ENCODE data around the gene JPT2. TPM values are rescaled to one million over a fixed set of nuclear protein-coding genes. Genes with fewer than 3 reads are reported as not detected.

Gene JPT2
- total RNA-seq, 4 donors from 2014 or later, result 20.8 to 57.5 (median 38.2) TPM

DNA sequence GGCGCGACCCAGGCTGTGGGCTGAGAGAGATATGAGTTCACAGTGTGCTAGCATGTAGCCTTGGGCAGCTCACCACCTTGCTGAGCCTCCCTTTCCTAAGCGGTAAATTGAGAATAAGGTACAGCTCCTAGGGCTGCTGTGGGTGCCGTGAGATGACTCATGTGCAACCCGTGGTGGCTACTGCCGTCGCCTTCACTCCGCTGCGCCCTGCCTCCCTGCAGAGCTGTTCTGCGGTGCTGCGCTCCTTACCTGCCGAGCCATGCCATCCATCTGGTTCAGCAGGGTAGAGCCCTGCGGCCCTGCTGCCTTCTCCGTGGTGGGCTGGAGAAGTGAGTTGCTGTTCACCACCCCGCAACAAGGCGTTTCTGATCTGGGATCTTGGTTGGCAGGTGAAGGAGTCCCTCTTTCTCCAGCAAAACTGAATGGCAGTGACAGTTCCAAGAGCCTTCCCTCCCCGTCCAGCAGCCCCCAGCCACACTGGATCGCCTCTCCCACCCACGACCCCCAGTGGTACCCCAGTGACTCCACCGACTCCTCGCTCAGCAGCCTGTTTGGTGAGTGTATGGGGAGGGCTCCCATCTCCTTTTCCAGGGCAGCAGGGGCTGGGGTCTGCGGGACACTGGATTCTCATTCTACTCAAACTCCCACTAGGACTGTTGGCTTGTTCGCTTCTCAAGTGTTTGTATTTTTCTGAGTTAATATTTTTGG lies 9.3 kb upstream of the JPT2 start:
- H3K27ac ChIP-seq (replicated peaks in 1 of 4), result no peak overlapping the region
- no peaks in the 10 kb centered on the region for H3K27me3 ChIP-seq
- peaks cover 78 to 100% (median 99%) of the 10 kb centered on the region in 4 donors for H3K36me3 ChIP-seq
- no peak for DNase-seq (ENCODE audit: extremely low spot score)
- WGBS, result 91% methylated on average over 10 of the region's 23 CpGs
- H3K4me1 ChIP-seq, result no peaks in the 10 kb centered on the region
- intact Hi-C loops (cut with DNase I), result no loop called here
- no peaks in the 10 kb centered on the region for H3K9me3 ChIP-seq
- no peak overlapping the region for H3K4me3 ChIP-seq
- TF ChIP-seq, protein P1, sequence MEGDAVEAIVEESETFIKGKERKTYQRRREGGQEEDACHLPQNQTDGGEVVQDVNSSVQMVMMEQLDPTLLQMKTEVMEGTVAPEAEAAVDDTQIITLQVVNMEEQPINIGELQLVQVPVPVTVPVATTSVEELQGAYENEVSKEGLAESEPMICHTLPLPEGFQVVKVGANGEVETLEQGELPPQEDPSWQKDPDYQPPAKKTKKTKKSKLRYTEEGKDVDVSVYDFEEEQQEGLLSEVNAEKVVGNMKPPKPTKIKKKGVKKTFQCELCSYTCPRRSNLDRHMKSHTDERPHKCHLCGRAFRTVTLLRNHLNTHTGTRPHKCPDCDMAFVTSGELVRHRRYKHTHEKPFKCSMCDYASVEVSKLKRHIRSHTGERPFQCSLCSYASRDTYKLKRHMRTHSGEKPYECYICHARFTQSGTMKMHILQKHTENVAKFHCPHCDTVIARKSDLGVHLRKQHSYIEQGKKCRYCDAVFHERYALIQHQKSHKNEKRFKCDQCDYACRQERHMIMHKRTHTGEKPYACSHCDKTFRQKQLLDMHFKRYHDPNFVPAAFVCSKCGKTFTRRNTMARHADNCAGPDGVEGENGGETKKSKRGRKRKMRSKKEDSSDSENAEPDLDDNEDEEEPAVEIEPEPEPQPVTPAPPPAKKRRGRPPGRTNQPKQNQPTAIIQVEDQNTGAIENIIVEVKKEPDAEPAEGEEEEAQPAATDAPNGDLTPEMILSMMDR (IDR thresholded peaks at IDR 0.05), result no peak
- TF ChIP-seq EP300 (IDR thresholded peaks at IDR 0.05) (no peak), POLR2AphosphoS5 (IDR thresholded peaks at IDR 0.05) (no peak), POLR2A (IDR thresholded peaks at IDR 0.05; ENCODE audit: low read depth) (no peak)

DNA sequence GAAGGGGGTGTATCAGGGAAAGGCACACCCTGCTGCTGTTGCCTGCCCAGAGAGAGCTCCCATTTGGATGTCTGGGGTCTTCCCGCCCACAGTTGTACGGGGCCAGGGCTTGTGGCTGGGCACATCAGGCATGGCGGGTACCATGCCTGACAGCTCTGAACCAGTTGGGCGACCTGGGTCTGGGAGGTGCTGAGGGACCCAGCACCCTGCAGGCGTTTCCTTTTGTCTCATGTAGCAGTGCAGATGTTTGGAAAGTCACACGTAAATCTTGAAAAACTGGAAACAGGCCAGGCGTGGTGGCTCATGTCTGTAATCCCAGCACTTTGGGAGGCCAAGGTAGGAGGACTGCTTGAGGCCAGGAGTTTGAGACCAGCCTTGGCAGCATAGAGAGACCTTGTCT lies 8.4 kb upstream of the JPT2 start:
- Histone ChIP-seq H3K4me3 (no peak overlapping the region), H3K36me3 (peaks cover 87 to 100% (median 99%) of the 10 kb centered on the region in 4 donors), H3K27me3 (no peaks in the 10 kb centered on the region), H3K9me3 (no peaks in the 10 kb centered on the region), H3K27ac (replicated peaks in 1 of 4) (no peak overlapping the region), H3K4me1 (no peaks in the 10 kb centered on the region)
- TF ChIP-seq, protein P1 (IDR thresholded peaks at IDR 0.05), result no peak
- TF ChIP-seq EP300 (IDR thresholded peaks at IDR 0.05), result no peak
- no peak for DNase-seq (ENCODE audit: extremely low spot score)
- WGBS, result 93% methylated on average over 6 of the region's 7 CpGs
- intact Hi-C loops (cut with DNase I), result no loop called here

DNA sequence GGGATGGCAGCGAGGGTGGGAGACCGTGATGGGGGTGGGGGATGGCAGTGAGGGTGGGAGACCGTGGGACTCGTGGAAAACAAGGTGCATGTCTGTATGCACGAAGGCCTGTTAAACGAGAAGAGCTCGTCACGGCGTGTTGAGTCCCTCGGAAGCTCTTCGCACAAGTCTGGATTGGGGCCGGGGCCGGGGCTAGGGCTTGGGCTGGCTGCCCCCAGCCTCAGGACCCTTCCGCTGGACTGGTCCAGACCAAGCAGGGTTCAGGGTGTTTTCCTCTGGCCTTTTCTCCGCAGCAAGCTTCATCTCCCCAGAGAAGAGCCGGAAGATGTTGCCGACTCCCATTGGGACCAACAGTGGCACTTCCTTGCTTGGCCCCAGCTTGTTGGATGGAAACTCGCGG lies 7.7 kb upstream of the JPT2 start:
- TF ChIP-seq EP300 (IDR thresholded peaks at IDR 0.05) (no peak), POLR2AphosphoS5 (IDR thresholded peaks at IDR 0.05) (no peak), POLR2A (IDR thresholded peaks at IDR 0.05; ENCODE audit: low read depth) (no peak)
- TF ChIP-seq, protein P1 (IDR thresholded peaks at IDR 0.05), result no peak
- intact Hi-C loops (cut with DNase I), result no loop called here
- Histone ChIP-seq H3K27me3 (no peaks in the 10 kb centered on the region), H3K27ac (replicated peaks in 1 of 4) (no peak overlapping the region), H3K9me3 (no peaks in the 10 kb centered on the region), H3K4me3 (no peak overlapping the region), H3K36me3 (peaks cover 84 to 100% (median 99%) of the 10 kb centered on the region in 4 donors), H3K4me1 (no peaks in the 10 kb centered on the region)
- DNase-seq (ENCODE audit: extremely low spot score), result no peak
- WGBS, result 95% methylated on average over 17 of the region's 19 CpGs

DNA sequence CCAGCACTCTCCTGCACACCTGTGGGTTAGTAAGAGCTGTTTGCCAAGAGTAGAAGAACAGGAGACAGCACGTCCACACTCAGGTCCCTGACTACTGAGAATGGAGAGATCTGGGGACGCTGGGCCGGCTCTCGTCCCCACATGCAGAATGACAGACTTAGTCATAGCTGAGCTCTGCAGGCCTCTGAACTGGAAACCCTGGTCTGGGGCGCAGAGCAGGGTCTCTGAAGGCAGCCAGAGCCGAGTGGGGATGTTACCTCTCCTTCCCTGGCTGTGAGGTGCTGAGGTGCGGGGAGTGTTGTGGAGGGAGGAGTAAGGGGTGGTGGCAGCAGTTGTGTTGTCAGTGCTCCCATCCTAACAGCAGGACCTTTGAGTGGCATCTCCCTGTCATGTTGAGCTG lies 7.2 kb upstream of the JPT2 start:
- no peak overlapping the region for H3K27ac ChIP-seq (replicated peaks in 1 of 4)
- no peaks in the 10 kb centered on the region for H3K27me3 ChIP-seq
- intact Hi-C loops (cut with DNase I), result no loop called here
- no peaks in the 10 kb centered on the region for H3K4me1 ChIP-seq
- peaks cover 83 to 100% (median 99%) of the 10 kb centered on the region in 4 donors for H3K36me3 ChIP-seq
- TF ChIP-seq POLR2A (IDR thresholded peaks at IDR 0.05; ENCODE audit: low read depth), result no peak
- TF ChIP-seq, protein P1 (IDR thresholded peaks at IDR 0.05), result no peak
- no peak for TF ChIP-seq EP300 (IDR thresholded peaks at IDR 0.05)
- TF ChIP-seq POLR2AphosphoS5 (IDR thresholded peaks at IDR 0.05), result no peak
- WGBS, result 95% methylated on average over 7 of the region's 7 CpGs
- no peak for DNase-seq (ENCODE audit: extremely low spot score)
- H3K4me3 ChIP-seq, result no peak overlapping the region
- H3K9me3 ChIP-seq, result no peaks in the 10 kb centered on the region

Measured in esophagus muscularis mucosa (tissue), 4 donors.